Prostate gland (tissue), 2 donors: ENCODE measurements around the gene ASZ1.

ENCODE experiments used
- POLR2A ChIP-seq: fragments of 450-650 bp; IDR thresholded peaks from one replicate; pipeline ENCODE4 v1.6.1; 2016; ENCODE audit warnings: antibody characterized with exemption, mild to moderate bottlenecking
- TF ChIP-seq, protein P1 (sequence below), 4 experiments: fragments of 200-600 bp in 2 of 4; fragments of 450-650 bp in 2 of 4; sonication (generic) in 2 of 4; IDR thresholded peaks; 1 replicate in 3 of 4; 2 replicates in 1 of 4; pipeline ENCODE4 v1.5.1; 2016 to 2019; ENCODE audit warnings: antibody characterized with exemption in 4 of 4, mild to moderate bottlenecking in 2 of 4, moderate library complexity in 2 of 4

DNA sequence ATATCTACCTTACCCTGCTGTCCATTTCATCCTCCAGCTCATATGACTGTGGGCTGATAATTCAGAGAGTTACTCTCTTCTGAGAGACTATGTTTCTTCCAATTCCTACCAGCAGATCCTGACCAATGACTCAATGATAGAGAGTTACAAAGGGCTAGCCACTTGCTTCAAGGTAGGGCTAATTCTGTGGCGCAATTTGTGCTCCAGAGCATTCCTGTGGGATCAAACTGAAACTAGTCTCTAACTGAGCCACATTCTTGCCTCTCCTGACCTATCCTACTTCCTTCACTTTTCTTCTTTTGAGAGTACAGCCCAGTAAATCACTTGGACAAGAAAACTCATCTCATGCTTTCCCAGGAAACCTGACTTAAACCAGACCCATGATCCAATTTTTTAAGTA lies 17.9 kb upstream of the ASZ1 start:
- TF ChIP-seq, protein P1, sequence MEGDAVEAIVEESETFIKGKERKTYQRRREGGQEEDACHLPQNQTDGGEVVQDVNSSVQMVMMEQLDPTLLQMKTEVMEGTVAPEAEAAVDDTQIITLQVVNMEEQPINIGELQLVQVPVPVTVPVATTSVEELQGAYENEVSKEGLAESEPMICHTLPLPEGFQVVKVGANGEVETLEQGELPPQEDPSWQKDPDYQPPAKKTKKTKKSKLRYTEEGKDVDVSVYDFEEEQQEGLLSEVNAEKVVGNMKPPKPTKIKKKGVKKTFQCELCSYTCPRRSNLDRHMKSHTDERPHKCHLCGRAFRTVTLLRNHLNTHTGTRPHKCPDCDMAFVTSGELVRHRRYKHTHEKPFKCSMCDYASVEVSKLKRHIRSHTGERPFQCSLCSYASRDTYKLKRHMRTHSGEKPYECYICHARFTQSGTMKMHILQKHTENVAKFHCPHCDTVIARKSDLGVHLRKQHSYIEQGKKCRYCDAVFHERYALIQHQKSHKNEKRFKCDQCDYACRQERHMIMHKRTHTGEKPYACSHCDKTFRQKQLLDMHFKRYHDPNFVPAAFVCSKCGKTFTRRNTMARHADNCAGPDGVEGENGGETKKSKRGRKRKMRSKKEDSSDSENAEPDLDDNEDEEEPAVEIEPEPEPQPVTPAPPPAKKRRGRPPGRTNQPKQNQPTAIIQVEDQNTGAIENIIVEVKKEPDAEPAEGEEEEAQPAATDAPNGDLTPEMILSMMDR (IDR thresholded peaks at IDR 0.05): no peak
- TF ChIP-seq POLR2A: no peak
